HepG2 (cell line): ENCODE measurements around the gene LDB3. TPM values are rescaled to one million over a fixed set of nuclear protein-coding genes. Genes with fewer than 3 reads are reported as not detected.

Source experiments
- CENPT ChIP-seq: sonication (generic); formaldehyde crosslinking; IDR thresholded peaks from 2 replicates; pipeline ENCODE4 v1.8.0; 2022; ENCODE audit warnings: low read depth, mild to moderate bottlenecking, moderate library complexity, missing genetic modification reagents
- ELF3 ChIP-seq: IDR thresholded peaks from 2 replicates; pipeline ENCODE4 v1.6.1; 2016; ENCODE audit warnings: missing genetic modification reagents, missing compliant biosample characterization
- FOXO1 ChIP-seq: sonication (generic); formaldehyde crosslinking; IDR thresholded peaks from 2 replicates; pipeline ENCODE4 v1.4.0; 2020; ENCODE audit warnings: missing genetic modification reagents
- HDAC1 ChIP-seq: sonication (generic); formaldehyde crosslinking; IDR thresholded peaks from 2 replicates; pipeline ENCODE4 v1.5.1; 2020; ENCODE audit warnings: mild to moderate bottlenecking, missing genetic modification reagents
- HNRNPLL ChIP-seq: fragments of 200-400 bp; formaldehyde crosslinking; IDR thresholded peaks from 2 replicates; pipeline ENCODE4 v1.6.1; 2017; ENCODE audit warnings: mild to moderate bottlenecking, low read depth, low read length; ENCODE audit not compliant: poor library complexity, severe bottlenecking
- HOXA3 ChIP-seq: sonication (generic); formaldehyde crosslinking; IDR thresholded peaks from 2 replicates; pipeline ENCODE4 v1.5.0; 2020; ENCODE audit warnings: missing genetic modification reagents
- IRF2 ChIP-seq: IDR thresholded peaks from 2 replicates; pipeline ENCODE4 v1.6.1; 2018; ENCODE audit warnings: missing genetic modification reagents, missing compliant biosample characterization
- JUNB ChIP-seq: sonication (generic); formaldehyde crosslinking; IDR thresholded peaks from 2 replicates; pipeline ENCODE4 v1.8.0; 2022; ENCODE audit warnings: missing genetic modification reagents, mild to moderate bottlenecking, borderline replicate concordance
- NR2C2 ChIP-seq: sonication (generic); formaldehyde crosslinking; IDR thresholded peaks from 2 replicates; pipeline ENCODE4 v1.4.0; 2020; ENCODE audit warnings: missing genetic modification reagents, mild to moderate bottlenecking, moderate library complexity, borderline replicate concordance
- NR2F6 ChIP-seq, 2 experiments: IDR thresholded peaks; 2 replicates each; pipeline ENCODE4 v1.6.1; 2016; ENCODE audit warnings: antibody characterized with exemption in 1 of 2, mild to moderate bottlenecking in 1 of 2
- RBM22 ChIP-seq: fragments of 200-400 bp; formaldehyde crosslinking; optimal IDR thresholded peaks from 2 replicates; pipeline ENCODE3; 2017; ENCODE audit warnings: mild to moderate bottlenecking, low read length, moderate library complexity
- SSRP1 ChIP-seq: IDR thresholded peaks from 2 replicates; pipeline ENCODE4 v1.6.1; 2016; ENCODE audit warnings: control low read depth
- YEATS4 ChIP-seq: sonication (generic); formaldehyde crosslinking; IDR thresholded peaks from 2 replicates; pipeline ENCODE4 v1.4.0; 2020; ENCODE audit warnings: missing genetic modification reagents, borderline replicate concordance
- YY1 ChIP-seq: IDR thresholded peaks from 2 replicates; pipeline ENCODE4 v1.6.1; 2011; ENCODE audit warnings: low read length, low read depth, moderate library complexity, mild to moderate bottlenecking; ENCODE audit not compliant: insufficient read depth, insufficient replicate concordance
- ZBED4 ChIP-seq: sonication (generic); formaldehyde crosslinking; IDR thresholded peaks from 2 replicates; pipeline ENCODE4 v1.4.0; 2020; ENCODE audit warnings: missing genetic modification reagents, borderline replicate concordance
- ZNF121 ChIP-seq: sonication (generic); formaldehyde crosslinking; IDR thresholded peaks from 2 replicates; pipeline ENCODE4 v1.5.0; 2020; ENCODE audit warnings: mild to moderate bottlenecking, missing genetic modification reagents
- ZNF546 ChIP-seq: sonication (generic); formaldehyde crosslinking; conservative IDR thresholded peaks from 2 replicates; pipeline ENCODE4 v1.8.1; 2023; ENCODE audit warnings: mild to moderate bottlenecking, missing genetic modification reagents
- ZNF770 ChIP-seq: sonication (generic); formaldehyde crosslinking; IDR thresholded peaks from 2 replicates; pipeline ENCODE4 v1.5.0; 2020; ENCODE audit warnings: mild to moderate bottlenecking, missing genetic modification reagents
- polyA plus RNA-seq, 8 experiments: library from polyadenylated mRNA; depleted of rRNA in 3 of 8; stranded (reverse) in 7 of 8; unstranded in 1 of 8; fragments of >200 nt; fragmentation: Illumina TruSeq in 4 of 8; extraction: Trizol in 4 of 8; gene quantifications; 2 replicates each; pipeline versions ENCODE4 v1.2.1 to v1.2.3, GENCODE V29; 2011 to 2016; ENCODE audit warnings: low read depth in 4 of 8, missing spikeins in 1 of 8, mixed read lengths in 1 of 8; ENCODE audit not compliant: insufficient read depth in 1 of 8
- total RNA-seq, 5 experiments: library from RNA; depleted of rRNA; stranded (reverse); fragments of >200 nt; fragmentation: Illumina TruSeq; extraction: Trizol; gene quantifications; 2 replicates each; pipeline ENCODE4 v1.2.3, GENCODE V29; 2016; ENCODE audit warnings: low read depth in 1 of 5
- TF ChIP-seq, protein P1 (sequence below): sonication (generic); formaldehyde crosslinking; IDR thresholded peaks from 2 replicates; pipeline ENCODE4 v1.8.0; 2022; ENCODE audit warnings: low read depth, missing genetic modification reagents
- TF ChIP-seq, protein P2 (sequence below): sonication (generic); formaldehyde crosslinking; IDR thresholded peaks from 2 replicates; pipeline ENCODE4 v1.5.0; 2020; ENCODE audit warnings: mild to moderate bottlenecking, missing genetic modification reagents, moderate library complexity

The LDB3 gene
- total and polyA plus RNA-seq, 2 of the 13 experiments (the other 11 are each of a cell fraction or from before 2014, with no cell fraction given) = not detected

GRCh38 chr10:86710987-86711512, 42.7 kb downstream of the LDB3 start (continued):
- TF ChIP-seq, protein P1, sequence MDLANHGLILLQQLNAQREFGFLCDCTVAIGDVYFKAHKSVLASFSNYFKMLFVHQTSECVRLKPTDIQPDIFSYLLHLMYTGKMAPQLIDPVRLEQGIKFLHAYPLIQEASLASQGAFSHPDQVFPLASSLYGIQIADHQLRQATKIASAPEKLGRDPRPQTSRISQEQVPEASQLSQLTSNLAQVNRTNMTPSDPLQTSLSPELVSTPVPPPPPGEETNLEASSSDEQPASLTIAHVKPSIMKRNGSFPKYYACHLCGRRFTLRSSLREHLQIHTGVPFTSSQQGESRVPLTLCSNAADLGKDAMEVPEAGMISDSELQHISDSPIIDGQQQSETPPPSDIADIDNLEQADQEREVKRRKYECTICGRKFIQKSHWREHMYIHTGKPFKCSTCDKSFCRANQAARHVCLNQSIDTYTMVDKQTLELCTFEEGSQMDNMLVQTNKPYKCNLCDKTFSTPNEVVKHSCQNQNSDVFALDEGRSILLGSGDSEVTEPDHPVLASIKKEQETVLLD (CRISPR knock-in tag) = no peak
- TF ChIP-seq YEATS4 (peak; percentile 64; the same call in 1 of the 2 replicates), JUNB (no peak), HDAC1 (CRISPR knock-in tag) (peak; percentile 68), NR2C2 (0 out of 2 replicates have a peak, but pooled peaks have one; percentile 38), ZNF770 (CRISPR knock-in tag) (peak; percentile 92), FOXO1 (CRISPR knock-in tag) (0 out of 2 replicates have a peak, but pooled peaks have one; percentile 5), HNRNPLL (peak; percentile 22), ZBED4 (CRISPR knock-in tag) (peak; percentile 87; the same call in 1 of the 2 replicates), IRF2 (CRISPR knock-in tag) (no peak), RBM22 (no peak), ZNF546 (no peak), ZNF121 (0 out of 2 replicates have a peak, but pooled peaks have one; percentile 50), CENPT (0 out of 2 replicates have a peak, but pooled peaks have one; percentile 30), NR2F6 (IDR thresholded peaks at IDR 0.05) (no peak), NR2F6 (CRISPR knock-in tag; IDR thresholded peaks at IDR 0.05) (0 out of 2 replicates have a peak, but pooled peaks have one; percentile 8), ELF3 (CRISPR knock-in tag) (peak; percentile 73; the same call in 1 of the 2 replicates), YY1 (peak; percentile 77), SSRP1 (CRISPR knock-in tag) (no peak), HOXA3 (CRISPR knock-in tag) (peak; percentile 60)
- TF ChIP-seq, protein P2, sequence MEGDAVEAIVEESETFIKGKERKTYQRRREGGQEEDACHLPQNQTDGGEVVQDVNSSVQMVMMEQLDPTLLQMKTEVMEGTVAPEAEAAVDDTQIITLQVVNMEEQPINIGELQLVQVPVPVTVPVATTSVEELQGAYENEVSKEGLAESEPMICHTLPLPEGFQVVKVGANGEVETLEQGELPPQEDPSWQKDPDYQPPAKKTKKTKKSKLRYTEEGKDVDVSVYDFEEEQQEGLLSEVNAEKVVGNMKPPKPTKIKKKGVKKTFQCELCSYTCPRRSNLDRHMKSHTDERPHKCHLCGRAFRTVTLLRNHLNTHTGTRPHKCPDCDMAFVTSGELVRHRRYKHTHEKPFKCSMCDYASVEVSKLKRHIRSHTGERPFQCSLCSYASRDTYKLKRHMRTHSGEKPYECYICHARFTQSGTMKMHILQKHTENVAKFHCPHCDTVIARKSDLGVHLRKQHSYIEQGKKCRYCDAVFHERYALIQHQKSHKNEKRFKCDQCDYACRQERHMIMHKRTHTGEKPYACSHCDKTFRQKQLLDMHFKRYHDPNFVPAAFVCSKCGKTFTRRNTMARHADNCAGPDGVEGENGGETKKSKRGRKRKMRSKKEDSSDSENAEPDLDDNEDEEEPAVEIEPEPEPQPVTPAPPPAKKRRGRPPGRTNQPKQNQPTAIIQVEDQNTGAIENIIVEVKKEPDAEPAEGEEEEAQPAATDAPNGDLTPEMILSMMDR = peak; percentile 86
